GM12864 (cell line): ENCODE measurements around the gene SYCE3.

Source experiments
- DNase-seq: peaks from one replicate; pipeline ENCODE4 v3.0.0-alpha.2; 2011; ENCODE audit warnings: low read depth
- H3K4me3 ChIP-seq: 2 replicates; pipeline ENCODE4 v1.5.1; 2011; ENCODE audit warnings: mild to moderate bottlenecking, low read depth, low read length, control low read depth
- TF ChIP-seq, protein P1 (sequence below): IDR thresholded peaks from 2 replicates; pipeline ENCODE4 v1.5.1; 2011; ENCODE audit warnings: low read depth, mild to moderate bottlenecking, moderate library complexity, low read length, control low read depth, inconsistent platforms; ENCODE audit errors: missing control alignments

SYCE3 gene

DNA sequence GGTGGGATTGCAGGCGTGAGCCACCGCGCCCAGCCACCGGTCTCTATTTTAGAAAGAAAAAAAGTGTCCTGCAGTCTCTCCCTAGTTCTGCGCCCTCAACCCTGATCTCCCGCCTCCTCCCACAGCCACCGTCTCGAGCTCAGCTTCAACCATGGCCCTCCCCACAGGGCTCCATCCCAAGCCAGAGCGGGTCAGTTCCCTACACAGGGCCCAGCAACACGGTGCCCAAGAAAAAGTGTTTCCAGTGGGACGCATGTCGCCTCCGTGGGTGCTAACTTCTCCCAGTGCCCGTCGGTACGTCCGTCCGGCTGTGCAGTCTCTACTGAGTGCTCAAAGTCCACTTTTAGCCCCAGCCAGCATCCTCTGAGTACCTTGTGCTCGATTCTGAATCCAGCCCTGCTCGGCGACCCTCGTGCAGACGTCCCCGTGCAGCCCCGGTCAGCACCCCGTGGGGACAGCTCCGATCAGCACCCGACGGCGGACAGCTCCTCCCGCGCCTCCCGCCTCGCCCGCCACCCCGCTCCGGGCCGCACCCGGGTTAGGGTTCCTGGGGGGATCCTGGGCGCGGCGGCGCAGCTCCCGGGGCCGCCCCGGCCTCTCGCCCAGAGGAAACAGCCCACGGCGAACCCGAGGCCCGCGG lies 37.2 kb upstream of the SYCE3 start:
- H3K4me3 ChIP-seq, result no peak overlapping the region
- no peak for DNase-seq
- TF ChIP-seq, protein P1, sequence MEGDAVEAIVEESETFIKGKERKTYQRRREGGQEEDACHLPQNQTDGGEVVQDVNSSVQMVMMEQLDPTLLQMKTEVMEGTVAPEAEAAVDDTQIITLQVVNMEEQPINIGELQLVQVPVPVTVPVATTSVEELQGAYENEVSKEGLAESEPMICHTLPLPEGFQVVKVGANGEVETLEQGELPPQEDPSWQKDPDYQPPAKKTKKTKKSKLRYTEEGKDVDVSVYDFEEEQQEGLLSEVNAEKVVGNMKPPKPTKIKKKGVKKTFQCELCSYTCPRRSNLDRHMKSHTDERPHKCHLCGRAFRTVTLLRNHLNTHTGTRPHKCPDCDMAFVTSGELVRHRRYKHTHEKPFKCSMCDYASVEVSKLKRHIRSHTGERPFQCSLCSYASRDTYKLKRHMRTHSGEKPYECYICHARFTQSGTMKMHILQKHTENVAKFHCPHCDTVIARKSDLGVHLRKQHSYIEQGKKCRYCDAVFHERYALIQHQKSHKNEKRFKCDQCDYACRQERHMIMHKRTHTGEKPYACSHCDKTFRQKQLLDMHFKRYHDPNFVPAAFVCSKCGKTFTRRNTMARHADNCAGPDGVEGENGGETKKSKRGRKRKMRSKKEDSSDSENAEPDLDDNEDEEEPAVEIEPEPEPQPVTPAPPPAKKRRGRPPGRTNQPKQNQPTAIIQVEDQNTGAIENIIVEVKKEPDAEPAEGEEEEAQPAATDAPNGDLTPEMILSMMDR, result no peak

DNA sequence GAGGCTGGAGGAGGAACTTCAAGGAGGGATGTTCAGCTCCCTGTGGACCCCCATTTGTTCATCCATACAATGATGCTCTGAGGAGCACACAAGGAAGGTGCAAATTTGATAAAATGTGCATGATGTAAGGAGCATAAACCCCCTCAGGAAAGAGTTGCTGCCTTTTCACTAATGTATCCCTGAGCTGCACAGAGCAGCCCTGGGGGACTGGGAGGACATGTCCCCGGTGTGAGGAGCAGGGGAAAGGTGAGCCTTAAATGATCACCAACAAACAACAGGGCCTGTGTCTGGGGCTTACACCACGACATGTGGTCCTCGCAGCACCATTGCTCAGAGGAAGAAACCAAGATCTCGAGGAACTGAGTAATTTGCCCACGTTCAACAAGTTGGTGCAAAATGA lies 34.4 kb upstream of the SYCE3 start:
- TF ChIP-seq, protein P1, result no peak
- H3K4me3 ChIP-seq, result no peak overlapping the region
- no peak for DNase-seq

DNA sequence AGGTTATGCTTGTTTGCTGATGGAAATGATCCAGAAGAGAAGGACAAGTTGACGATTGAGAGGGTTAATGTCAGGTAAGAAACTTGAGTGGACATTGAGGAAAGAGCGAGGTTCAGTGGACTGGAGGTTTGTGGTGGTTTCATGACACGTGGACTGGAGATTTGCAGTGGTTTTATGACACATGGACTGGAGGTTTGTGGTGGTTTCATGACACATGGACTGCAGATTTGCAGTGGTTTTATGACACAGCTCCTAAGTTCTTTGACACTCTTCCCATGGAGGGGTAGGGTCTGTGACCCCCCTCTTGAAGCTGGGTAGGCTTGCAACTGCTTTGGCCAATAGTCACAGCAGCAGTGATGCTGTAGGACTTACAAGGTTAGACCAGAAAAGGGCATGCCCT lies 32.5 kb upstream of the SYCE3 start:
- no peak for DNase-seq
- no peak overlapping the region for H3K4me3 ChIP-seq
- TF ChIP-seq, protein P1, result no peak

DNA sequence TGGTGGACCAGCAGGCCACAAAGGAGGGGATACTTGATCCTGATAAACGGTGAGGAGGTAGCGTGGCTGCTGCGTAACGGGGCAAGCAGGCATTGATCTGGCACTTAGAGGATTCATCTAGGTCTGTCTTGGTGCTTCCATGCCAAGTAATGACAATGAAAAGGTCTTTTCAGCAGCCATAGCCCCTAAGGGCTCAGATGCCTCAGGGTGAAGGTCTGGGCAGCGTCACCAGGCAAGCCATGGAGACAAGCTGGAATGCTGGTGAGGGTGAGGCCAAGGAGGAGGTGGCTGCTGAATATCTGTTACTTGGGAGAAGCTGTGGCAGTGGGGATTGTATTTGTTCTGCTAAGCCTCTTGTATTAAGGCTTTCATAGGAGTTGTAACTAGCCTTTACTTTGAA lies 24.7 kb upstream of the SYCE3 start:
- TF ChIP-seq, protein P1, result no peak
- no peak for DNase-seq
- H3K4me3 ChIP-seq, result no peak overlapping the region

DNA sequence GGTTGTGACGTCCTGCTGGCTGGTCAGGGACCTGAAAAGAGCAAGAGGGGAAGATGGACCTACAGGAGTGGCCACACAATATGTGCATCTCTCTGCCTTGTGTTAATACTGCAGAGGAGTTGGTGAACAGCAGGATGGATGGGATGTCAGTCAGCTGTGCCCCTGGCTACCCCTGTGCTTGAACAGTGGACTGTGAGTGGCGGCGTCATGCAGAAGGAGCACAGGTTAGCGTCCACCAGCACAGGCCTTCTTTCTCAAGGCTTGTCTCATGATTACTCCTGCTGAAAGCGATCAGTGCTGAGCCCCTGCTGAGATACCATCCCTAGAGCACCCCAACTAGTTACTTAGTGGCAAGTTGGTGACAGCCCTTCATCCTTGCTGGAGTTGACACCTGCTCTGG lies 23.7 kb upstream of the SYCE3 start:
- H3K4me3 ChIP-seq, result no peak overlapping the region
- TF ChIP-seq, protein P1, result no peak
- no peak for DNase-seq

DNA sequence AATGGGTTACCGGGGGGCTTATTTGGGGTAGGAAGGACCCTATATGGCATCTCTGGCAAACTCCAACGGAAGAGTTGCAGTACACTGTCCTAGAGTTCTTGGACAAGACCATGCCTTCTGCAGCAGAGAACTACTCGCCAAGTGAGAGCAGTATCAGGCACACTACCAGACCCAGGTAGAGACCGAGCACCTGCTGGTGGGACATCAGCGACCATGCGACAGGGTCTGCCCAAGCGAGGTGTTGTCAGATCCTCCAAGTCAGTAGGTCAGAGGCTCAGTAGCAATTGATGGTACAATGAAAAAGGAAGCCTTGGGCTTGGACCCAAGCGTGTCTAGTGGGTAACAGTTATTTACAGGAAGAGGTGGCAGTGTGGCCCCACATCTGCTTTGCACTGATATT lies 23.1 kb upstream of the SYCE3 start:
- TF ChIP-seq, protein P1, result no peak
- no peak overlapping the region for H3K4me3 ChIP-seq
- no peak for DNase-seq

DNA sequence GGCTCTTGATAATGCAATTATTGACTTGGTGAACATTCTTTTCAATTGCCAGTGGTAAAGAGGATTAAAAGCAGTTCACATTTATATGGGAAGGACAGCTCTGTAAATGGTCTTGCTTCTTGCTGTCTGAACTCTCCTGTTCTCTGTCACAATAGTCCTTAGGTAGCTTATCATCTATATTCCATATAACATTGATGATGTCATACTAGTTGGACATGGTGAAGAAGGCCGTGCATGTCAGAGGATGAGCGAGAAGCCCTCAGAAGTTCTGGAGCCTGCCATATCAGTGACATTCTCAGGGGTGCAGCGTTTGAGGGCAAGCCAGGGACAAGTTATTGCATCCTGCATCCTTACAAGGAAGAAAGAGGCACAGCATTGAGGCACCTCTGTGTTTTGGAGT lies 22.5 kb upstream of the SYCE3 start:
- no peak for DNase-seq
- TF ChIP-seq, protein P1, result no peak
- H3K4me3 ChIP-seq, result no peak overlapping the region
